ENCODE measurements around the gene NDUFV1. TPM values are rescaled to one million over a fixed set of nuclear protein-coding genes. Genes with fewer than 3 reads are reported as not detected.
A peak's percentile ranks its signal among the peaks of the same experiment; 100 is the strongest.

NDUFV1 gene
- total and polyA plus RNA-seq, 9 of the 15 experiments (the other 6 are each of a cell fraction or from before 2014, with no cell fraction given), result 10.8 to 423 (median 209) TPM

DNA sequence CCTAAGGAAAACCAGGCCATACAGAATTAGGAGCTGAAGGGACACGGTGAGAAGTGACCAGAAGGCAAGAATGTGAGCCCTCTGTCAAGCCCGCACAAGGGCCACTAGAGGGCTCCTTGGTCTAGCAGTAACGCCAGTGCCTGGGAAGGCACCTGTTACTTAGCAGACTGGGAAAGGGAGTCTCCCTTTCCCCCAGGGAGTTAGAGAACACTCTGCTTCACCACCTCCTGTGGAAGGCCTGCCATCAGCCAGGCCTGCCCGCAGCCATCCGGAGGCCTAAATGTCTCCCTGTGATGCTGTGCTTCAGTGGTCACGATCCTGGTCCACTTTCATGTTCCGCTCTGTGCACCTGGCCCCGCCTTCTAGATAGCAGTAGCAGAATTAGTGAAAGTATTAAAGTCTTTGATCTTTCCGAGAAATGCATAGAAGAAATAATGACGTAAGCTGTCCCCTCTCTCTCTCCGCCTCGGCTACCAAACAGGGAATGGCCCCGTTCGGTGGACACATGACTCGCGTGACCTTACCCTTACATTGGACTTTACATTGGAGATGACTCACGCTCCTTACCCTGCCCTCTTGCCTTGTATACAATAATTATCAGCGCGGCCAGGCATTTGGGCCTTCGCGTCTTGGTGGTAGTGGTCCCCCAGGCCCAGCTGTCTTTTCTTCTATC is 33.9 kb upstream of the NDUFV1 start (continued):
- TF ChIP-seq, protein P1, sequence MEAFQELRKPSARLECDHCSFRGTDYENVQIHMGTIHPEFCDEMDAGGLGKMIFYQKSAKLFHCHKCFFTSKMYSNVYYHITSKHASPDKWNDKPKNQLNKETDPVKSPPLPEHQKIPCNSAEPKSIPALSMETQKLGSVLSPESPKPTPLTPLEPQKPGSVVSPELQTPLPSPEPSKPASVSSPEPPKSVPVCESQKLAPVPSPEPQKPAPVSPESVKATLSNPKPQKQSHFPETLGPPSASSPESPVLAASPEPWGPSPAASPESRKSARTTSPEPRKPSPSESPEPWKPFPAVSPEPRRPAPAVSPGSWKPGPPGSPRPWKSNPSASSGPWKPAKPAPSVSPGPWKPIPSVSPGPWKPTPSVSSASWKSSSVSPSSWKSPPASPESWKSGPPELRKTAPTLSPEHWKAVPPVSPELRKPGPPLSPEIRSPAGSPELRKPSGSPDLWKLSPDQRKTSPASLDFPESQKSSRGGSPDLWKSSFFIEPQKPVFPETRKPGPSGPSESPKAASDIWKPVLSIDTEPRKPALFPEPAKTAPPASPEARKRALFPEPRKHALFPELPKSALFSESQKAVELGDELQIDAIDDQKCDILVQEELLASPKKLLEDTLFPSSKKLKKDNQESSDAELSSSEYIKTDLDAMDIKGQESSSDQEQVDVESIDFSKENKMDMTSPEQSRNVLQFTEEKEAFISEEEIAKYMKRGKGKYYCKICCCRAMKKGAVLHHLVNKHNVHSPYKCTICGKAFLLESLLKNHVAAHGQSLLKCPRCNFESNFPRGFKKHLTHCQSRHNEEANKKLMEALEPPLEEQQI (IDR thresholded peaks at IDR 0.05), result 0 out of 2 replicates have a peak, but pooled peaks have one; percentile 21
- peak; percentile 87 to 89 for TF ChIP-seq FOXK2 (conservative IDR thresholded peaks at IDR 0.05 in 1 of 2, IDR thresholded peaks at IDR 0.05 in 1 of 2; ENCODE audit: low read depth in 2 of 2)
- peak in 1 of 2 experiments; percentile 30; a peak in 1 of 4 replicates for TF ChIP-seq SRF (CRISPR knock-in tag; IDR thresholded peaks at IDR 0.05)
- TF ChIP-seq, protein P2, sequence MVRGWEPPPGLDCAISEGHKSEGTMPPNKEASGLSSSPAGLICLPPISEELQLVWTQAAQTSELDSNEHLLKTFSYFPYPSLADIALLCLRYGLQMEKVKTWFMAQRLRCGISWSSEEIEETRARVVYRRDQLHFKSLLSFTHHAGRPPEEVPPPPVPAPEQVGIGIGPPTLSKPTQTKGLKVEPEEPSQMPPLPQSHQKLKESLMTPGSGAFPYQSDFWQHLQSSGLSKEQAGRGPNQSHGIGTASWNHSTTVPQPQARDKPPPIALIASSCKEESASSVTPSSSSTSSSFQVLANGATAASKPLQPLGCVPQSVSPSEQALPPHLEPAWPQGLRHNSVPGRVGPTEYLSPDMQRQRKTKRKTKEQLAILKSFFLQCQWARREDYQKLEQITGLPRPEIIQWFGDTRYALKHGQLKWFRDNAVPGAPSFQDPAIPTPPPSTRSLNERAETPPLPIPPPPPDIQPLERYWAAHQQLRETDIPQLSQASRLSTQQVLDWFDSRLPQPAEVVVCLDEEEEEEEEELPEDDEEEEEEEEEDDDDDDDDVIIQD (CRISPR knock-in tag; IDR thresholded peaks at IDR 0.05), result no peak
- TF ChIP-seq MYC (IDR thresholded peaks at IDR 0.05; ENCODE audit: low read depth, low read length), result 0 out of 2 replicates have a peak, but pooled peaks have one; percentile 14
- no peak for TF ChIP-seq MYC (CRISPR knock-in tag; IDR thresholded peaks at IDR 0.05; ENCODE audit: borderline replicate concordance, low read depth)
- no peak for TF ChIP-seq FOXA3 (CRISPR knock-in tag; conservative IDR thresholded peaks at IDR 0.05 in 1 of 2, IDR thresholded peaks at IDR 0.05 in 1 of 2)
- no peak for TF ChIP-seq SREBF2 (CRISPR knock-in tag; IDR thresholded peaks at IDR 0.05)
- peak; percentile 13 for TF ChIP-seq DACH1 (IDR thresholded peaks at IDR 0.05; ENCODE audit: partially characterized antibody)
- TF ChIP-seq, protein P3, sequence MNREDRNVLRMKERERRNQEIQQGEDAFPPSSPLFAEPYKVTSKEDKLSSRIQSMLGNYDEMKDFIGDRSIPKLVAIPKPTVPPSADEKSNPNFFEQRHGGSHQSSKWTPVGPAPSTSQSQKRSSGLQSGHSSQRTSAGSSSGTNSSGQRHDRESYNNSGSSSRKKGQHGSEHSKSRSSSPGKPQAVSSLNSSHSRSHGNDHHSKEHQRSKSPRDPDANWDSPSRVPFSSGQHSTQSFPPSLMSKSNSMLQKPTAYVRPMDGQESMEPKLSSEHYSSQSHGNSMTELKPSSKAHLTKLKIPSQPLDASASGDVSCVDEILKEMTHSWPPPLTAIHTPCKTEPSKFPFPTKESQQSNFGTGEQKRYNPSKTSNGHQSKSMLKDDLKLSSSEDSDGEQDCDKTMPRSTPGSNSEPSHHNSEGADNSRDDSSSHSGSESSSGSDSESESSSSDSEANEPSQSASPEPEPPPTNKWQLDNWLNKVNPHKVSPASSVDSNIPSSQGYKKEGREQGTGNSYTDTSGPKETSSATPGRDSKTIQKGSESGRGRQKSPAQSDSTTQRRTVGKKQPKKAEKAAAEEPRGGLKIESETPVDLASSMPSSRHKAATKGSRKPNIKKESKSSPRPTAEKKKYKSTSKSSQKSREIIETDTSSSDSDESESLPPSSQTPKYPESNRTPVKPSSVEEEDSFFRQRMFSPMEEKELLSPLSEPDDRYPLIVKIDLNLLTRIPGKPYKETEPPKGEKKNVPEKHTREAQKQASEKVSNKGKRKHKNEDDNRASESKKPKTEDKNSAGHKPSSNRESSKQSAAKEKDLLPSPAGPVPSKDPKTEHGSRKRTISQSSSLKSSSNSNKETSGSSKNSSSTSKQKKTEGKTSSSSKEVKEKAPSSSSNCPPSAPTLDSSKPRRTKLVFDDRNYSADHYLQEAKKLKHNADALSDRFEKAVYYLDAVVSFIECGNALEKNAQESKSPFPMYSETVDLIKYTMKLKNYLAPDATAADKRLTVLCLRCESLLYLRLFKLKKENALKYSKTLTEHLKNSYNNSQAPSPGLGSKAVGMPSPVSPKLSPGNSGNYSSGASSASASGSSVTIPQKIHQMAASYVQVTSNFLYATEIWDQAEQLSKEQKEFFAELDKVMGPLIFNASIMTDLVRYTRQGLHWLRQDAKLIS (CRISPR knock-in tag; IDR thresholded peaks at IDR 0.05), result no peak
- no peak for TF ChIP-seq RBM25 (IDR thresholded peaks at IDR 0.05; ENCODE audit: low read depth, low read length, severe bottlenecking)
- TF ChIP-seq NCOA2 (IDR thresholded peaks at IDR 0.05; ENCODE audit: partially characterized antibody in 2 of 2), result no peak
- no peak for TF ChIP-seq RBM15 (IDR thresholded peaks at IDR 0.05; ENCODE audit: insufficient read depth, low read length)
- TF ChIP-seq BACH1 (tag; IDR thresholded peaks at IDR 0.05), result no peak
- TF ChIP-seq ZNF644 (tag; IDR thresholded peaks at IDR 0.05; ENCODE audit: low read depth), result no peak
- peak; percentile 42; the same call in 1 of the 2 replicates for TF ChIP-seq MTA1 (IDR thresholded peaks at IDR 0.05; ENCODE audit: borderline replicate concordance)
- TF ChIP-seq ZNF311 (CRISPR knock-in tag; IDR thresholded peaks at IDR 0.05), result no peak
- TF ChIP-seq MCM7 (IDR thresholded peaks at IDR 0.05), result no peak
- TF ChIP-seq, protein P4, sequence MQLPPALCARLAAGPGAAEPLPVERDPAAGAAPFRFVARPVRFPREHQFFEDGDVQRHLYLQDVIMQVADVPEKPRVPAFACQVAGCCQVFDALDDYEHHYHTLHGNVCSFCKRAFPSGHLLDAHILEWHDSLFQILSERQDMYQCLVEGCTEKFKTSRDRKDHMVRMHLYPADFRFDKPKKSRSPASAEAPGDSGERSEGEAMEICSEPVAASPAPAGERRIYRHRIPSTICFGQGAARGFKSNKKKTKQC (CRISPR knock-in tag; IDR thresholded peaks at IDR 0.05), result no peak
- no peak for TF ChIP-seq NCOA1 (IDR thresholded peaks at IDR 0.05; ENCODE audit: low read depth)
